Measurements from ENCODE around the gene NCLN.
"Not testable (repeated sequence)": the region's sequence is repeated elsewhere in the genome, so short reads cannot be mapped to it uniquely, and the experiment has no call there.

NCLN gene

DNA sequence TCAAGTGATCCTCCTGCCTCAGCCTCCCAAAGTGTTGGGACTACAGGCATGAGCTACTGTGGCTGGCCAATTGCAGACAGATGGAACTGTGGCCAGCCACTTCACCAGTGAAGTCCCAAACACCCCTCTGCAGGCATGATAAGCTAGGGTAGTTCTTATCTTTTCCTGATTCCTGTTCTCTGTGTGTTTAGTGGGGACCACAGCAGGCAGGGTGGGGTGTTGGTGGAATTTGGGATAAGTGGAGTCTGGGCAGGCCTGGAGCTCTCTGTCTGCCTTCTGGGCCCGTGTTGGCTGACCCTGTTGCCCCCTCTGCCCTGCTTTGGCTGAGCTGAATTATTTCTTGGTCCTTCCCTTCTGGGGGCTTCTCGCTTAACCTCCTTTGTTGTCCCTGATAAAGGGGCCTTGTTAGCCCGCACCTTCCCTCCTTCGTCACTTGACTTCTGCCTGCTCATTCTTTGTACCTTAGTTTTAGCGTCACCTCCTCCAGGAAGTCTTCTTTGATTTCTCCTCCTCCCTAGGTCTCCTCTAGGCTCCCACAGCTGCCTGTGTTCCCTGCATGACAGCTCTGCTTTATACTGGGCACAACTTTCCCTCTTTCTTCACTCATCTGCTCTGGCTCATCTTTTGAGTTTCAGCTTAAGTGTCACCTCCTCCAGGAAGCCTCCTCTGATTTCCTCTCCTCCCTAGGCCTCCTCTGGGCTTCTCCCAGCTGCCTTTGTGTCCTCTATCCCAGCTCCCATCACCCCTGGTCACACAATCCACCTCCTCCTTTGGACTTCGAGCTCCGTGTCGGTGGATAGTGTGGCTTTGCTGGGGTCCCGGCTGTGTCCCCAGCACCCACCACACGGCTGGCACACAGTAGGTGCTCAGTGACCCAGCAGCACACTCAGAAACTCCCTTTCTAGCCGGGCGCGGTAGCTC is 1.7 kb upstream of the NCLN start:
- DNase-seq = no peak

DNA sequence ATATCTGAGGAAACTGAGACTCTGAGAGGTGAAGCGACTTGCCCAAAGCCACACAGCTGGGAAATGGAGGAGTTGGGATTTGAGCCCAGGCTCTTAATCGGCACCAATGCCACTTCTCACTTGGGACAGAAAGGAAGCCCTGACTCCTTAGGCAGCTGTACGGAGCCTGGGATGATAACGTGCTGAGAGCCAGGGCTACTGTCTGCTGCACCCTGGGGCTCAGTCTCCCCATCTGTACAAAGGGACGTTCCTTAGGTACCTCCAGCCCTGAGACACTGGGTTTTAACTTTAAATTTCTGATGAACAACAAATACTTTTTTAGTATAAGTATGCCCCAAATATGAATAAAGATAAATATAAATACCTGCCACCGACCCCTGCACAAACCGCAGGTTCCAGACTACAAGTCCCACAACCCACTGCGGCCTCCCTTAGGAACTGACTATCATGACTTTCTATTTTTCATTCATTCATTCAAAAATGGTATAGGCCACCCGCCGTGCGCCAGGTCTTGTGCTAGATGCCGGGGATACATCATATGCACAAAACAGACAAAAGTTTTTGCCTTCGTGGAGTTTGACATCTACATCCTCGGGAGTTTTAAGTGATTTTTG is 776 bp upstream of the NCLN start:
- DNase-seq = peak in 1 of 2 experiments; percentile 80

DNA sequence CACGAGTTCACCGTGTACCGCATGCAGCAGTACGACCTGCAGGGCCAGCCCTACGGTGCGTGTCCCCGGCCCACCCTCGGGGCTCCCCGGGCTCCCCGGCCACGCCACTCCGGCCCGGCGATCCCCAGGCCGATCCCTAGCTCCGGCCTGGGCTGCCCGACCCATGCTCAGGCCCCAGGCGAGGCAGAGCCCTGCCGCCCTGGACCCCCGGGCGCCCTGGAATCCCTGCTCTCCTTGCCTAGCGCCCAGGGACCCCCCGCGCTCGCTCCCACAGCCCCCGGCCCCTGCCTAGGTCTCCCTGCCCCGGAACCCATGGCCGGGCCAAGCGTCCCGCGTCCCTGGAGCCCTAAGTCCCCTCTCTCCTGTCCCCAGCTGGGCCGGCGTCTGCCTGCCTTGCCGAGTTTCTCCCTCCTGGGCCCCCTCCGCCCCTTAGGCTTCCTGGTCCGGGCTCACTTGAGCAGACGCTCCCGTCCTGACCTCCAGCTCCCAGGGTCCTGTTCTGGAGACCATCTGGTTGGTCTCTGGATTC is 494 bp downstream of the NCLN start:
- peak in 1 of 2 experiments; percentile 19 for DNase-seq

DNA sequence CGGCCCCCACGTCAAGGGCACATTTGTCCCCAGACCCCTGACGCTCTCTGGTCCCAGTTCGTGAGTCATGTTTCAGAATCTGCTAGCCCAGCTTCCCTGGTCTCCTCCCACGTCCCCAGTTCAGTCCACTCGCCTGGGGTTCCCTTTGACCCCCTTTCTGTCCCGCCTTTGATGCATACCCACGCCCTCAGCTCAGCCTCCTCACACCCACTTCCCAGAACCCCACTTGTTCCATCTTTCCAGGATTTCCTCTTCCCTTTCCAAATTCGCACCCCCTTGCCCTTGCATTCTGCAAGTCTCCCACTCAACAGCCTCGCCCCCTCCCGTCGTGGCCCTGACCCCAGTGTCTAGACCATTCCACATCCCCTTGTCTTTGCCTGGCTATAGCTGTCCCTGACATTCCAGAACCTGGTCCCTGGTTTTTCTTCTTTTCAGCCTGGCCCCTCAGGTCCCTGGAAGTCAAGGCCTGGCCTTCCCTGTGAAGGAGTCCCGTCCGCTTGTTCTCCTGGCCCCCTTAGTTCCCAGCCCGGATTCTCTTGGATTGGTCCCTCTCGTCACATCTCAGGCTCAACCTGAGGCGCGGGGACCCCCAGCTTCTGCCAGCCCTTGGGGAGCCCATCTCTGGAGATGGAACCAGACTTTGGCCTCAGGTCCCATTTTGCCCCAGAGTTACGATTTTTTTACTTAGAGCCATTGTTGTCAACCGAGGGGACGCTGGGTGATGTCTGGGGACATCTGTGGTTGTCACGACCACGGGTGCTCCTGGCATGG is 1.3 kb downstream of the NCLN start:
- DNase-seq = no peak

DNA sequence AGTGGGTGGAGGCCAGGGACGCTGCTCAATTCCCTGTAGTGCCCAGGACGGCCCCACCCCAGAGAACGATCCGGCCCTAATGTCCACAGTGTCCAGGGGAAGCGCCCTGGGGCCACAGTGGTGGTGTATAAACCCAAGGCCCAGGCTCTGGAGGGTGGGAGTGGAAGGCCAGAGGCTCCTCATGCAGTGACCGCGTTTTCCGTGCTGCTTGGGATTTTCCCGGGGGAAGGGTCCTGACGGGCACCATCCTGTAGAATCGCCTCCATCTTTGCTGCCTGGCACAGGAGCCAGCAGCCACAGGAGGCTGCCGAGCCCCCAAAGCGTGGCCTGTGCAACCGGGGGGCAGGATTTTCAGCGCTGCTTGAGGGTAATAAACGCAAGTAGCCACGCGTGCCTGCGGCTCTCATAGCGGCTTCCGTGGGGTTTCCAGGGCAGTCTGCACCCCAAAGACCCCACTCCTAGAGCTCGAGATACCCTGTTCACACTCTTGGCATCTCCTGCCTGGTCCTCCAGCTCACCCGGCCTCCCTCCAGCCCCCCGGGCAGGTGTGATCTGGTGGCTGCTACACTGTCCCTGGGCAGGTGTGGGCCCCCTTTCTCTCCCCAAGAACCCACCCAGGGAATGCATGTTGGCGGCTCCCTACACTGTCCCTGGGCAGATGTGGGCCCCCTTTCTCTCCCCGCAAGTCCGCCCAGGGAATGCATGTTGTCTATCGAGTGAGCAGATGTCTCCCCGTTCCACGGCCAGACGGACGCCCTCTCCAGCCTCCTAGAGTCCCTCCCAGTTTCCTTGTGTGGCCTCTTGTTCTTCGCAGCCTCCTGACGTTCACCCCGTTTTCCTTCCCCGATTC is 2.2 kb downstream of the NCLN start:
- DNase-seq = no peak

DNA sequence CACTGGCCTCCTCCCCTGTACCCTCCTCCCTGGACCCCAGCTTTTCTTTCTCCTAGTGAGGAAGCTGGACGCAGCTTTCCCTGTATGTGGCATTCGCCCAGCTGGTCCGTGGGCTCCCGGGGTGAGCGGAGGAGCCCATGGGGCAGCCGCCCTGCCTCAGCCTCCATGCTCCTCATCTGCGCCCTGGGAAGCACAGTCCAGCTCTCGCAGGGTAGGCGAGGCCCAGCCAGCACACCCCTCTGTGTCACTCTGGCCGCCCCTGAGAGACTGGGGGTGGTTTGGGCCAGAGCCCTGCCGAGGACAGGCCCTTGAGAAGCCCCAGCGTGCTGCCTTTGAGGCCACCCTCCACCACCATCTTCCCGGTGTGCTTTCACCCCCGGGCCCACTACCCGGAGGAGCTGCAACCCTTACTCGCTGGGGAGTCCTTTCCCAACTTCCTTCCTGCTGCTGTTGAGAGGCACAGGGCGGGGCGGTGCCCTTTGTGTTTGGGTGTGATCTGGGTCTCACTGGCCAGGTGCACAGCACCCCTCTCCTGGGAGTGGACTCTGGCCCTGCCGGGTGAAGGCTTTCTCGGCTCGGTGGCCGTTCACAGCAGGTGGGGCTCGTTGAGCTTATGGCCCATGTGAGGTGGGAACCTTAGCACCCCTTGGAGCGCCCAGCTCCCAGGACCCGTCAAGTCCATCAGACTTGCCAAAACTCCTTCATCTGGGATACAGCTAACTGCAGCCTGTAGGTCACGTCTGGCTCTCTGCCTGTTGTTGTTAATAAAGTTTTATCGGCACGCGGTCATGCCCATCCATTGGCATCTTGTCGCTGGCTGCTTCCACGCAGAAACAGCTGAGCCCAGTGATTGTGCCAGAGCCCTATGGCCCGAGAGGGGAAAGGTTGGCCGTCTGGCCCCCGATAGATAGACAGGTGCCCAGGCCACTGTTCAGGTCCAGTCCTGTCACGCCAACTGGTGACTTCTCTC is 3.2 kb downstream of the NCLN start:
- DNase-seq = no peak

DNA sequence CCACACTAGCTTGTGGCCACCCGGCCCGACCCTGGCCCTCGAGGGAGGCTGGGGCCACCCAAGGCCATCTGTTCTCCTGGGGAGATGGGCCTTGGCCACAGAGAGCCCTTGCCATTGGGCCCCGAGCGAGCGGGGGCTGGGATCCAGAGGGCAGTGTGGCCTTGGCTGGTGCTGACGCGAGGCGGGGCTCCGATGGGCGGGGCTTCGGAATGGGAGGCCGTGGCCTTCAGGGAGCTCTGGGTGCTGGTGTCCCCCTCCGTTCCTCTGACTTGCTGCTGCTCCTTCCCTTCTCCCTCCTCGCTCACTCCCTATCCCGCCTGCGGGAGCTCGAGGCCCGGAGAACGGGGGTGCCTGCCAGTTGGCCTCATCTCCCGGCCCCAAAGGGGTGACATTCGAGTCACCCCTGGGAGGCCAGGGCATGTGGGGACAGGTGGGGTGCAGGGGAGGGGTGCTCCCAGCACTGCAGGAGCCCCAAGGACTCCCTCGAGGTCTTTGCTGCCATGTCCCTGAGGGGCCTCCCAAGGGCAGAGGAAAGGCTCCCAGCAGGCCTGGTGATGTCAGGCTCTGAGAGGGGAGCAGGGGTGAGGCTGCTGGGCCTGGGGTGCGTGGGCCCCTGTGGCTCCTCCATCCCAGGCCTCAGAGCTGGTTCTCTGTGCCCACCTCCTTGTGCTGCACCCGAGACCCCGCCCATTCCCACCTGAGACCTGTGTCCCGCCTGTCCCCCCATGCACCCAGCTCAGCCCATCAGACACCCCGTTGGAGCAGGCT is 4.2 kb downstream of the NCLN start:
- DNase-seq = no peak

DNA sequence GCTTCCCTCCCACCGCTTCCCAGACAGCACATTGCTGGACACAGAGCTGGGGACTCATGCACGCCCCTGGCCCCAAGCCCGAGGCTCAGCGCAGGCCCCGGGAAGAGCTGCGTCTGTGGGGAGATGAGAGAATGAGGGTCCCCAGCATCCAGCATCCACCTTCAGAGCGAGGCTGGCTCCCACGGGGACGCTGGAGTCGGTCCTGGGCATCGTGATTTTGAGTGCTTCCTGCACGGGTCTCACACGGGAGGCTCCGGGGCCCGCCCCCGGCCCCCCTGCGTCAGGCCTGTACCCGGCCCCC is 4.7 kb downstream of the NCLN start:
- DNase-seq = no peak

DNA sequence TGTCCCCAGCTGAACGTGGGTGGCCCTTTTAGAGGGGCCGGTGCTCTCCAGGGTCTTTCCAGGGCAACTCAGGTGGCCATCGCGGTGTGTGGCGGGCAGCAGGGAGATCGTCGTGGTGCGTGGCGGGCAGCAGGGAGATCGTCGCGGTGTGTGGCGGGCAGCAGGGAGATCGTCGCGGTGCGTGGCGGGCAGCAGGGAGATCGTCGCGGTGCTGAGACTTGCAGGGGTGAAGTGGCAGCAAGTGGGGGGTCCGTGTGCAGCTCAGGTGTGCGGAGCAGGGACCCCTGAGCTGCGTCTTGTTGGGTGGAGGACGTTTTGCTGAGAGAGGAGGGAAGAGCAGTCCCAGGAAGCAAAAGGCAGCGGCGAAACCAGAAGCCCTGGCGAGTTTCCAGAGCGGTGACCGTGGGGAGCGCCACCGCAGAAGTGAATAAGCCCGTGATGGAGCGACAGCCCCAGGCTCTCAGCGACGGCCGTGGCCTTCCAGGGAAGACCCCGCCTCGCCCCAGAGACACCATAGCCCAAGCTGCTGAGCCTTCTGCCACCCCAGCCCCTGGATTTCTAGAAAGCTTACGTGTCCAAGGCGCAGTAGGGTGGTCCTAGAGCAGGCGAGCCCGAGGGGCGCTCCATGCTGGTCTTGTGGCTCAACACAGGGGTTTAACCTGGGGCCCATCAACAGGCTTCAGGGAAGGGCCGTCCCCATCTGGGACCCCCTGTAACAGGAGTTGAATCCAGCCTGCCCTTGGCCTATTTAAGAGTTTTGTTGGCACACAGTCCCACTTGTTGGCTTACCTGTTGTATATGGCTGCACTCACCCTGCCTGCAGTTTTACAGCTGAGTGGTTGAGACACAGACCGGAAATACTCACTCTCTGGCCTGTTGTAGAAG is 5.4 kb downstream of the NCLN start:
- DNase-seq = no peak

DNA sequence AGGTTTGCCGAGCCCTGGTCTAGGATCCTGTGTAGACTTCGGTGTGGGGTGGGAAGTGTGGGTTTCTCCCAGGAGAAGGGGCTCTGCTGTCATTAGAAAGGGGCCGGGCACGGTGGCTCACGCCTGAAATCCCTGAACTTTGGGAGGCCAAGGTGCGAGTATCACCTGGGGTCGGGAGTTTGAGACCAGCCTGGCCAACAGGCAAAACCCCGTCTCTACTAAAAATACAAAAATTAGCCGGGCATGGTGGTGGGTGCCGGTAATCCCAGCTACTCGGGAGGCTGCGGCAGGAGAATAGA is 6.0 kb downstream of the NCLN start:
- DNase-seq = not testable (repeated sequence)

DNA sequence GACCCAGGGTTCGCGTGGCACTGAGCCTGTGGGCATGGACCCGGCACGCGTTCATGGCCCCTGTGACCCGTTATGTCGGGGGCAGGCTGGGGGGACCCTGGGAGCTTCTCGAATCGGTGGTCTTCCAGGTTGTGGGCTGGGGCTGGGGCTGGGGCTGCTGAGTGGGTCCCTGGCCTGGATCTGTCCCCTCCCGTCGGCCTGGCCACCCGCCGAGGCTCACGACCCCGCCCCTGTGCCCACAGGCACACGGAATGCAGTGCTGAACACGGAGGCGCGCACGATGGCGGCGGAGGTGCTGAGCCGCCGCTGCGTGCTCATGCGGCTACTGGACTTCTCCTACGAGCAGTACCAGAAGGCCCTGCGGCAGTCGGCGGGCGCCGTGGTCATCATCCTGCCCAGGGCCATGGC is 6.5 kb downstream of the NCLN start:
- no peak for DNase-seq

DNA sequence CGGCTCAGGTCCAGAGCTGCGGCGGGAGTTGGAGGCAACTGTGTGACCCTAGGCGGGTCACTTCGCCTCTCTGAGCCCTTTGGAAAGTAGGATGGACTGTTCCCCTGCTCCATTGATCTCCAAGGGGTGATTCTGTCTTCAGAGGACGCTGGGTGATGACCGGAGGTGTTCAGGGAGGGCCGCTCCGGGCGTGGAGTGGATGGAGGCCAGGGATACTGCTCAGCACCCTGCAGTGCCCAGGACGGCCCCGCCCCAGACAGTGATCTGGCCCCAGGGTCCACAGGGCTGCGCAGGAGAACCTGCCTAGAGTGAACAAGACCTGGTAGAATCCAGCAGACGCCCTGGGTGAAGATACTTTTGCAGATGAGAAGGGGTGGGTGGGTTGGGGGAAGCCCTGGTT is 7.0 kb downstream of the NCLN start:
- no peak for DNase-seq

DNA sequence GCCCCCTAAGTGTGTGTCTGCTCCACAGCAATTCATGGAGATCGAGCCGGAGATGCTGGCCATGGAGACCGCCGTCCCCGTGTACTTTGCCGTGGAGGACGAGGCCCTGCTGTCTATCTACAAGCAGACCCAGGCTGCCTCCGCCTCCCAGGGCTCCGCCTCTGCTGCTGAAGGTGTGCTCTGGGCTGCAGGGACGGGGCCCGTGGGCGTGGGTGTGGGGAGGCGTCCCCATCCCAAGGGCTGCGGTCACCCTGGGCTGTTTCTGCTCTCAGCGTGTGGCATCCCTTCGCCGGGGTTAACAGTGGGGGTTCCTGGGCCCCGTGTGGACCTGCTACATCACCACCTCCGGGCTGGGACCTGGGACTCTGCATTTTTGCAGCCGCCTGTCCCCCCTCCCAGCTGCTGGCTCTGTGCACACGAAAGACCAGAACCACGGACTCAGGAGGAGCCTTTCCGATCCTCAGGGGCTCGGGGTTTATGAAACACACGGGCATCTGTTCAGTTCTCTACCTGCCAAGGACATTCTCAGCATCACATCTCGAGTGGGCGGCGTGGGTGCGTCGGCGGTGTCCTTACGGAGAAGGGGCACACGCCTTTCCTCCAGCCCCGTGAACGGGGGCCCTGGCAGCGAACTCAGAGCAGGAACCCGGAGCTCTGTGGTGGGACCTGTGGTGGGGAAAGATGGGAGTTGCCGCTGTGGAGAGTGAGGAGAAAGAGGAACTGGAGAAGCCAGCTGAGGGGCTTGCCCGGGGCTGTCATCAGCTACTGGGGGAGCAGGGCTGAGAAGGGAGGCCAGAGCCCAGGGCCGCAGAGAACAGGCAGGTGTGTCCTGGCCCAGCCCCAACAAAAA is 7.8 kb downstream of the NCLN start:
- no peak for DNase-seq

DNA sequence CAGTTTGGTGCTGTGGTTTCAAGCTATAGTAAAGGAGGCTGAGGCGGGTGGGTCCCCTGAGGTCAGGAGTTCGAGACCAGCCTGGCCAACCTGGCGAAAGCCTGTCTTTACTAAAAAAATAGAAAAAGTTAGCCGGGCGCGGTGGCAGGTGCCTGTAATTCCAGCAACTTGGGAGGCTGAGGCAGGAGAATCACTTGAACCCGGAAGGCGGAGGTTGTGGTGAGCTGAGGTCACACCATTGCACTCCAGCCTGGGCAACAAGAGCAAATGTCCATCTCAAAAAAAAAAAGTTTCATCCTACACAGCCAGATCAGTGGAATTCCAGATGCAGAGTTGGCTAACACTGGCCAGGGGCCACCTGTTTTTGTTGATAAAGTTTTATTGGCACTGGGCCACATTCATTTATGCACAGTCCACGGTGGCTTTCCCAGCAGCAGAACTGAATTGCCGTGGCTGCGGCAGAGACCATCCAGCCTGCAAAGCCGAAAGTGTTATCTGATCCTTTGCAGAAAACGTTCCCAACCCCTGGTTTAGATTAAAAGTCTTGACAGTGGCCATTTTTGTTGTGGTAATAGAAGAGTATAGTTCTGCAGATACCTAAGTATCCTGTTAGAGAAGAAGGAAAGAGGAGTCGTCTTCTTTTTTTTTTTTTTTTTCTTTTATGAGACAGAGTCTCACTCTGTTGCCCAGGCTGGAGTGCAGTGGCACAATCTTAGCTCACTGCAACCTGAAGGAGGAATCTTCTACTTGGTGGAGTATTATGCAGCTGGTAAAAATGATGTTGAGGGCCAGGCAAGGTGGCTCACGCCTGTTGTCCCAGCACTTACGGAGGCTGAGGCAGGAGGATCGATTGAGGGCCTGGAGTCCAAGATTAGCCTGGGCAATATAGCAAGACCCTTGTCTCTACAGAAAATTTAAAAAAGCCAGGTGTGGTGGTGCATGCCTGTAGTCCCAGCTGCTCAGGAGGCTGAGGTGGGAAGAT is 8.7 kb downstream of the NCLN start:
- DNase-seq = no peak

DNA sequence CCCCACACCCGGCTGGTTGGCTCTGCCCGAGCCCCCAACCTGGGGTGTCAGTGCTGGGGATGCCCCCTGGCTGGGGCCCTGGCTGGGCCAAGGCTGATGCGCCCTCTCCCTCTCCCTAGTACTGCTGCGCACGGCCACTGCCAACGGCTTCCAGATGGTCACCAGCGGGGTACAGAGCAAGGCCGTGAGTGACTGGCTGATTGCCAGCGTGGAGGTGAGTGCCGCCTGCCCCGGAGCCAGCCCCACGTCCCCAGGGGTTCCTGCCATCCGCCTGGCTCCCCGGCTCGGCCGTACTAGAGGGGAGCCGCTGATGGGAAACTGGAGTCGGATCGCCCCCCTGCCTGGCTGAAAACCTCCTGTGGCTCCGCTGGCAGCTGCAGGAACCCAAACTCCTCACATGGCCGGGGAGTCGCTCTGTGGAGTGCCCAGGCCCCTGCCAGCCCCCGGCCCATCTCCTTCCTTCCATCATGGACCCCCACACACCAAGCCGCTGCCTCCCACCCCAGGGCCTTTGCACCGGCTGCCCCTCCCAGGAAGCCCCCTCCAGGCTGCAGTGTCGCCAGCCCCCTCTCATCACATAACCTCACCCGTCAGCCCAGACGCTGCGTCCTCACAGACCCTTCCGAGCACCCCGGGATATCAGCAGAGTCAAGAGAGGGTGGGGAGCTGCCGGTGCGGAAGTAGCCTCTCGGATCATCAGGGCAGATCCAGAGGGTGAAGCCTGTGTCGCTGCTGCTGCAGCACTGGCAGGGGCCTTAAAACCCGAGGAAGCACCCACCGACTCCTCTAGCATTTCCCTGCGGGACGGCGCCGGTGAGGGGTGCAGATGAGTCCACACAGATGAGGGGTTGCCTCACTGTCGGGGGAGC is 10.6 kb downstream of the NCLN start:
- DNase-seq = no peak

DNA sequence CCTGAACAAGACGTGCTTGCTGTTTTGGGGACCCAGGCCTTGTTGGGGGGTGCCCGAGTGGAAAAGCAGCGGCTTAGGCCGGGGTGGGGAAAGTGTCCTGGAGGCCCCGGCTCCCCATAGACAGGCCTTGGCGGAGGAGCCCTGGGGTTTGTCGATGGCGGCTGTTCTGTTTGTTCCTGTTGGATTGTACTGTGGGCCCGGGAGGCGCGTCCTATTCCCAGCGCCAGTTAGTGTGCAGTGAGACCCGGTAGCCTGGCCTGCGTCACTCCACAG is 11.1 kb downstream of the NCLN start:
- DNase-seq = no peak
